Upper lobe of left lung (tissue), 6 donors: ENCODE results near the gene C20orf204. TPM values are rescaled to one million over a fixed set of nuclear protein-coding genes. Genes with fewer than 3 reads are reported as not detected.

Source experiments
- ATAC-seq, 2 donors: fragments of 200-7000 bp; cut with Tn5 transposase; one replicate each; pipeline ENCODE4 v1.9.1; 2022; ENCODE audit warnings: mild to moderate bottlenecking in 2 of 2, moderate library complexity in 2 of 2; ENCODE audit not compliant: low FRiP score in 2 of 2
- DNase-seq, 2 donors: peaks; one replicate each; pipeline ENCODE4 v3.0.0-alpha.2; 2019 to 2020
- H3K27ac ChIP-seq, 4 donors: fragments of 200-600 bp; sonication (generic); one replicate each; pipeline ENCODE4 v1.5.1; 2016 to 2019
- H3K27me3 ChIP-seq, 4 donors: fragments of 200-600 bp; sonication (generic); one replicate each; pipeline ENCODE4 v1.5.1; 2017 to 2019
- H3K36me3 ChIP-seq, 4 donors: fragments of 200-600 bp; sonication (generic); one replicate each; pipeline ENCODE4 v1.5.1; 2016 to 2019
- H3K4me1 ChIP-seq, 4 donors: fragments of 200-600 bp; sonication (generic); one replicate each; pipeline ENCODE4 v1.5.1; 2018 to 2019
- H3K4me3 ChIP-seq, 4 donors: fragments of 200-600 bp; sonication (generic); one replicate each; pipeline ENCODE4 v1.5.1; 2017 to 2019; ENCODE audit warnings: mild to moderate bottlenecking in 2 of 4, moderate library complexity in 1 of 4
- H3K9me3 ChIP-seq, 4 donors: fragments of 200-600 bp; sonication (generic); one replicate each; pipeline ENCODE4 v1.5.1; 2018 to 2019
- EP300 ChIP-seq, 4 donors: sonication (generic); formaldehyde crosslinking; IDR thresholded peaks; one replicate each; pipeline ENCODE4 v1.5.1; 2017; ENCODE audit warnings: antibody characterized with exemption in 4 of 4, control low read depth in 2 of 4
- POLR2A ChIP-seq, 4 donors: fragments of 450-650 bp; IDR thresholded peaks; one replicate each; pipeline ENCODE4 v1.5.1; 2016 to 2017; ENCODE audit warnings: antibody characterized with exemption in 4 of 4, mild to moderate bottlenecking in 2 of 4
- POLR2AphosphoS5 ChIP-seq, 2 donors: sonication (generic); formaldehyde crosslinking; IDR thresholded peaks; one replicate each; pipeline ENCODE4 v1.5.1; 2017; ENCODE audit warnings: antibody characterized with exemption in 2 of 2
- WGBS, 2 donors: methylation state at CpG; one replicate each; pipeline ENCODE4 v1.1.5; 2017 to 2018; 5-methylcytosine and 5-hydroxymethylcytosine counted together
- total RNA-seq, 6 donors: library from RNA; depleted of rRNA in 4 of 6; stranded (reverse); fragments of >200 nt in 4 of 6; gene quantifications; one replicate each; pipeline versions ENCODE4 v1.1.0 to v1.2.1, GENCODE V29; 2016 to 2021
- TF ChIP-seq, protein P1 (sequence below), 6 experiments: fragments of 450-650 bp in 4 of 6; fragments of 200-600 bp in 2 of 6; sonication (generic) in 2 of 6; IDR thresholded peaks; one replicate each; pipeline ENCODE4 v1.5.1; 2016 to 2019; ENCODE audit warnings: antibody characterized with exemption in 6 of 6
- donor health status: DM: no; HTN: no; CAD: no; lungs with moderate emphysema.
- donor health status: DM: no; HTN: yes; CAD: no; lungs with severe emphysema.

Gene C20orf204
- total RNA-seq, 6 donors from 2014 or later = 0.44 to 2.3 (median 1.7) TPM

GRCh38 chr20:64070244-64070993 lies 34.4 kb downstream of the C20orf204 start:
- no peak overlapping the region for H3K4me3 ChIP-seq
- H3K27ac ChIP-seq = no peak overlapping the region
- ATAC-seq = no peak
- WGBS, 2 donors = 91 to 94% methylated on average over 14 to 30 of the region's 31 CpGs
- TF ChIP-seq, protein P1, sequence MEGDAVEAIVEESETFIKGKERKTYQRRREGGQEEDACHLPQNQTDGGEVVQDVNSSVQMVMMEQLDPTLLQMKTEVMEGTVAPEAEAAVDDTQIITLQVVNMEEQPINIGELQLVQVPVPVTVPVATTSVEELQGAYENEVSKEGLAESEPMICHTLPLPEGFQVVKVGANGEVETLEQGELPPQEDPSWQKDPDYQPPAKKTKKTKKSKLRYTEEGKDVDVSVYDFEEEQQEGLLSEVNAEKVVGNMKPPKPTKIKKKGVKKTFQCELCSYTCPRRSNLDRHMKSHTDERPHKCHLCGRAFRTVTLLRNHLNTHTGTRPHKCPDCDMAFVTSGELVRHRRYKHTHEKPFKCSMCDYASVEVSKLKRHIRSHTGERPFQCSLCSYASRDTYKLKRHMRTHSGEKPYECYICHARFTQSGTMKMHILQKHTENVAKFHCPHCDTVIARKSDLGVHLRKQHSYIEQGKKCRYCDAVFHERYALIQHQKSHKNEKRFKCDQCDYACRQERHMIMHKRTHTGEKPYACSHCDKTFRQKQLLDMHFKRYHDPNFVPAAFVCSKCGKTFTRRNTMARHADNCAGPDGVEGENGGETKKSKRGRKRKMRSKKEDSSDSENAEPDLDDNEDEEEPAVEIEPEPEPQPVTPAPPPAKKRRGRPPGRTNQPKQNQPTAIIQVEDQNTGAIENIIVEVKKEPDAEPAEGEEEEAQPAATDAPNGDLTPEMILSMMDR (IDR thresholded peaks at IDR 0.05) = no peak
- TF ChIP-seq EP300 (IDR thresholded peaks at IDR 0.05) = no peak
- TF ChIP-seq POLR2AphosphoS5 (IDR thresholded peaks at IDR 0.05) = no peak
- no peak for TF ChIP-seq POLR2A (IDR thresholded peaks at IDR 0.05)
- peaks cover 0 to 36% (median 21%) of the 10 kb centered on the region in 4 donors for H3K36me3 ChIP-seq
- H3K27me3 ChIP-seq = no peaks in the 10 kb centered on the region
- H3K4me1 ChIP-seq = peaks cover 3 to 16% (median 6%) of the 10 kb centered on the region in 4 donors
- peak in 1 of 2 donors; percentile 78 for DNase-seq
- no peaks in the 10 kb centered on the region for H3K9me3 ChIP-seq

GRCh38 chr20:64071341-64072332 lies 35.7 kb downstream of the C20orf204 start:
- TF ChIP-seq, protein P1 (IDR thresholded peaks at IDR 0.05) = no peak
- no peak for TF ChIP-seq POLR2A (IDR thresholded peaks at IDR 0.05)
- no peak for TF ChIP-seq POLR2AphosphoS5 (IDR thresholded peaks at IDR 0.05)
- TF ChIP-seq EP300 (IDR thresholded peaks at IDR 0.05) = no peak
- H3K4me1 ChIP-seq = peaks cover 0 to 12% (median 2%) of the 10 kb centered on the region in 4 donors
- no peak overlapping the region for H3K4me3 ChIP-seq
- H3K36me3 ChIP-seq = peaks cover 0 to 41% (median 24%) of the 10 kb centered on the region in 4 donors
- DNase-seq (peak in 1 of 2 donors; percentile 65), ATAC-seq (no peak)
- H3K27me3 ChIP-seq = no peaks in the 10 kb centered on the region
- no peaks in the 10 kb centered on the region for H3K9me3 ChIP-seq
- WGBS, 2 donors = 84 to 91% methylated on average over 19 to 30 of the region's 30 CpGs
- no peak overlapping the region for H3K27ac ChIP-seq

- WGBS, 2 donors = 85 to 93% methylated on average over 9 to 14 of the region's 14 CpGs
- no peak for TF ChIP-seq EP300 (IDR thresholded peaks at IDR 0.05)
- TF ChIP-seq, protein P1 (IDR thresholded peaks at IDR 0.05) = no peak
- TF ChIP-seq POLR2AphosphoS5 (IDR thresholded peaks at IDR 0.05) = no peak
- no peak for TF ChIP-seq POLR2A (IDR thresholded peaks at IDR 0.05)
These were observed 36.6 kb downstream of the C20orf204 start for GRCh38 chr20:64072498-64073063.

GRCh38 chr20:64073476-64074183 lies 37.6 kb downstream of the C20orf204 start:
- DNase-seq (peak in 1 of 2 donors; percentile 82), ATAC-seq (no peak)
- H3K4me3 ChIP-seq = no peak overlapping the region
- 94 to 97% methylated on average over 19 to 35 of the region's 37 CpGs for WGBS, 2 donors
- H3K4me1 ChIP-seq = peaks cover 4 to 28% (median 13%) of the 10 kb centered on the region in 4 donors
- TF ChIP-seq, protein P1 (IDR thresholded peaks at IDR 0.05) = no peak
- TF ChIP-seq EP300 (IDR thresholded peaks at IDR 0.05) (no peak), POLR2AphosphoS5 (IDR thresholded peaks at IDR 0.05) (no peak), POLR2A (IDR thresholded peaks at IDR 0.05) (no peak)
- H3K9me3 ChIP-seq = no peaks in the 10 kb centered on the region
- H3K36me3 ChIP-seq = peaks cover 0 to 41% (median 24%) of the 10 kb centered on the region in 4 donors
- H3K27me3 ChIP-seq = no peaks in the 10 kb centered on the region
- no peak overlapping the region for H3K27ac ChIP-seq

More at GRCh38 chr20:64072498-64073063, 36.6 kb downstream of the C20orf204 start:
- Histone ChIP-seq H3K27ac (no peak overlapping the region), H3K9me3 (no peaks in the 10 kb centered on the region), H3K4me3 (no peak overlapping the region), H3K27me3 (no peaks in the 10 kb centered on the region), H3K36me3 (peaks cover 0 to 41% (median 24%) of the 10 kb centered on the region in 4 donors), H3K4me1 (peaks cover 0 to 19% (median 4%) of the 10 kb centered on the region in 4 donors)
- ATAC-seq (no peak), DNase-seq (peak in 1 of 2 donors; percentile 66)
